ENCODE results near the gene MYOZ3. TPM values are rescaled to one million over a fixed set of nuclear protein-coding genes. Genes with fewer than 3 reads are reported as not detected.

The MYOZ3 gene
- total RNA-seq, 4 donors from 2014 or later = 0.10 TPM; not detected in 3

DNA sequence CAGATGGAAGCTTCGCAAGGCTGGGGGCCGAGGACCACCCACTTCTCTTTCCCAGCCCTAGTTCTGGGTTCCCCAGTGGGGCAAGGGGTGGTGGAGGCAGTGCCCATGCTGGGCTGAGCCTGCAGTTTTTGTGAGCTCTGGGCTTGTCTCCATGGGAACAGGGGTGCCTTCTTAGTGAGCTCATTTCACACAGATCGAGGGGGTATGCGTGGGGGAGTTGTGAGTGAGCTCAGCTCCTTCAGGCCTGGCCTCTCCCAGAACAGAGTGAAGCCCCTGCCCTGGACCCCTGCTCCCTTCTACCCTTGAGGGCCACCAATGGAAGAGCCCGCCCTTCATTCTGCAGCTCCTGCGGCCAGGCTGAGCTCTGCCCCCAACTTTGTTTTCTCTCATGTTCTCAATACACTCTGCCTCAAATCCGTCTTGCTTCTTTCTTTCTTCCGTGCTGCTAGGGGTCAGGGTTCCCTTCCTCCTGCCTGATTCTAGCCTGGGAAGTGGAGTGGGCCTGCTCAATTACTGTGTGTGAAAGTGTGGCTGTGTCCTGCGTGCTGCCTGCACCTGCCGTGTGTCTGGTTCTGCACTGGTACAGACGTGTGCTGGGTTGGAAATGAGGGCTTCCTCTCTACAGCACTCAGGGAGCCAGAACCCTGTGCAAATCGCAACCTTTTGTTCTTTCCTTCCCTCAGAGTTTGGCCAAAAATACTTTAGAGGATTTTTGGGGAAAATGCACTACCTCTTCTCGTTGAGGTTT, 9.0 kb upstream of the MYOZ3 start:
- no peak for TF ChIP-seq POLR2A (IDR thresholded peaks at IDR 0.05)
- TF ChIP-seq, protein P1, sequence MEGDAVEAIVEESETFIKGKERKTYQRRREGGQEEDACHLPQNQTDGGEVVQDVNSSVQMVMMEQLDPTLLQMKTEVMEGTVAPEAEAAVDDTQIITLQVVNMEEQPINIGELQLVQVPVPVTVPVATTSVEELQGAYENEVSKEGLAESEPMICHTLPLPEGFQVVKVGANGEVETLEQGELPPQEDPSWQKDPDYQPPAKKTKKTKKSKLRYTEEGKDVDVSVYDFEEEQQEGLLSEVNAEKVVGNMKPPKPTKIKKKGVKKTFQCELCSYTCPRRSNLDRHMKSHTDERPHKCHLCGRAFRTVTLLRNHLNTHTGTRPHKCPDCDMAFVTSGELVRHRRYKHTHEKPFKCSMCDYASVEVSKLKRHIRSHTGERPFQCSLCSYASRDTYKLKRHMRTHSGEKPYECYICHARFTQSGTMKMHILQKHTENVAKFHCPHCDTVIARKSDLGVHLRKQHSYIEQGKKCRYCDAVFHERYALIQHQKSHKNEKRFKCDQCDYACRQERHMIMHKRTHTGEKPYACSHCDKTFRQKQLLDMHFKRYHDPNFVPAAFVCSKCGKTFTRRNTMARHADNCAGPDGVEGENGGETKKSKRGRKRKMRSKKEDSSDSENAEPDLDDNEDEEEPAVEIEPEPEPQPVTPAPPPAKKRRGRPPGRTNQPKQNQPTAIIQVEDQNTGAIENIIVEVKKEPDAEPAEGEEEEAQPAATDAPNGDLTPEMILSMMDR (IDR thresholded peaks at IDR 0.05) = no peak
- no peak overlapping the region for H3K4me3 ChIP-seq (ENCODE audit: low read depth, poor library complexity, severe bottlenecking)
- intact Hi-C loops (cut with DNase I; ENCODE audit: low total_unique reads) = loop anchor here (10.0 kb wide), 1 partner anchor 187 kb away; no protein-coding TSS in a partner anchor
- WGBS, 2 donors = 89 to 90% methylated on average over 13 of the region's 13 CpGs
- DNase-seq (ENCODE audit: low spot score in 2 of 2) = no peak

DNA sequence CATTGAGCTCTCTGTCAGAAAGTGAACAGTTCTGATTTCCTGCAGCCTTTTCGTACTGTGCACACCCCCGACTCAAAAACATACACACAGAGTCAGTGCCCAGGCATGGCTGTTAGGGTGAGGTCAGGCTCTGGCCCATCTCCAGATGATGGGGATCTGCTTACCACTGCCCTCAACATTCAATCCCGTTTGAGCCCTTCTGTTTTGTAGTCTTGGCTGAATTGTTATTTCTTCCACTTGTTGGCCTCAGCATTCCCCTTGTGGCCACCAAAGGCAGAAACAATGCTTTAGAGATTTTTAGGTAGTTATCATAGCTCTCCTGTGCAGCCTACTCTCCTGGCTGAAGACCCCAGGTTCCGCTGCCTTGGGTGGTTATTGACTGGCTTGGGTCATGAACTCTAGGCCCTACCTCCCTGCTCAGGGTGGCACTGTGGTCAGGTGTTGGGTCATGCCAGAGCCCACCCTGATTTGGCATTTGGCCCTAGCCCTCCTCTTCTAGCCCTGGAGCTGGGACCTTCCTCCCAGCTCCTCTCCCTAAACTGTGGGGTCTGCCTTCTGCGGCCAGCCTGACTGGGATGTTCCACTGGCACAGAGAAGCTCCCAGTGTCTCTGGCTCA, 7.8 kb upstream of the MYOZ3 start:
- no peak for DNase-seq (ENCODE audit: low spot score in 2 of 2)
- 68 to 75% methylated on average over 5 of the region's 5 CpGs for WGBS, 2 donors
- intact Hi-C loops (cut with DNase I; ENCODE audit: low total_unique reads) = loop anchor here (10.0 kb wide), 1 partner anchor 188 kb away; no protein-coding TSS in a partner anchor
- TF ChIP-seq, protein P1 (IDR thresholded peaks at IDR 0.05) = no peak
- no peak for TF ChIP-seq POLR2A (IDR thresholded peaks at IDR 0.05)
- H3K4me3 ChIP-seq (ENCODE audit: low read depth, poor library complexity, severe bottlenecking) = no peak overlapping the region

DNA sequence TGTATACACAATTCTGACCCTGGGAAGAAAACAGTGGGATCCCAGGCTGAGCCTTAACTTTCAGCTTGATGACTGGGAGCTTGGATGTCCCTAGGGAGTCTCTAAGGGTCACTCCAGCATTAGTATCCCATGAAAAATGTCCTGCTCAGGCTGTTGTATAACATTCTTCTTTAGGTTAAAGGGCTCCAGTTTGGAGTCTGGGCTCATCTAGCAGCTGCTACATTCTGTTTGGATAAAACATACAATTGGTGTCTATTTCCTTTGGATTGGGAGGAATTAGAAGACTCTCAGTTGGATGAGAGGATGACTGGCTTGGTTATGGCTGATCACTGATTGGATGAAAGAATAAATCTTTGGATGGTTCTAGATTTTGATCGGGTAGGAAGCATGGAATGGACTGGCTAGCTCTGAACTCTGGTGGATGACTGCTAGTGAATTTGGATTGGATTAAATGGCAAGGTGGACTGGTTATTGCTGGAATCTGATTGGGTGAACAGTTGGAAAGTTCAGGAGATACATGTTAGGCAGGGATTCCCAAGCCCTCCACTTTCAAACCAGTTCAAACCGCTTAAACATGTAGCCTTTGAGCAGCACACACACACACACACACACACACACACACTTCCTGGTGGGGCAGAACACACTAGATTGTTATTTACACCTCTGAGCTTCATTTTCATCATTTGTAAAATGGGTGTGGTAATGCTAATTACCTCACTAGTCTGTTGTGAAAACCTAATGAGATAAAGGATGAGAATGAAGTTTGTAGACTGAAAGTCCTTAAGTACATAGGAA, 7.1 kb upstream of the MYOZ3 start:
- intact Hi-C loops (cut with DNase I; ENCODE audit: low total_unique reads) = loop anchor here (10.0 kb wide), 1 partner anchor 189 kb away; no protein-coding TSS in a partner anchor
- 79 to 88% methylated on average over 2 of the region's 2 CpGs for WGBS, 2 donors

DNA sequence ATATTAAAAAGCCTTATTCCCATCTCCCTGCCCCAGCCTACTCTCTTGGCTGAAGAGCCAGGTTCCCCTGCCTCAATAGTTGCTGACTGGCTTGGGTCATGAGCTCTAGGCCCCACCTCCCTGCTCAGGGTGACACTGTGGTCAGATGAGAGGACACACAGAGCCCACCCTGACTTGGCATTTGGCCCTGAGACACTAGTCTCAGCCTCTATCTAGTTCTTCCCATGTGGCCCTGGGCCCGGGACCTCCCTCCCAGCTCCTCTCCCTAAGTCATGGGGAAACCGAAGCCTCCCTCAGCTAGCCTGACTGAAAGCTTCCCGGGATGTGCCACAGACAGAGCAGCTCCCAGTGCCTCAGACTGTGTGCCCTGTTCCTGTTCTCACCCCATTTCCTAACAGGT, 5.8 kb upstream of the MYOZ3 start:
- TF ChIP-seq, protein P1 (IDR thresholded peaks at IDR 0.05) = no peak
- TF ChIP-seq POLR2A (IDR thresholded peaks at IDR 0.05) = no peak
- intact Hi-C loops (cut with DNase I; ENCODE audit: low total_unique reads) = loop anchor here (5.0 to 10.0 kb wide), 2 partner anchors 93 to 190 kb away; no protein-coding TSS in a partner anchor
- no peak for DNase-seq (ENCODE audit: low spot score in 2 of 2)
- H3K4me3 ChIP-seq (ENCODE audit: low read depth, poor library complexity, severe bottlenecking) = no peak overlapping the region
- WGBS, 2 donors = 82 to 100% methylated on average over 3 of the region's 3 CpGs

More for the DNA sequence above, 7.1 kb upstream of the MYOZ3 start:
- DNase-seq (ENCODE audit: low spot score in 2 of 2) = no peak
- no peak for TF ChIP-seq POLR2A (IDR thresholded peaks at IDR 0.05)
- TF ChIP-seq, protein P1 (IDR thresholded peaks at IDR 0.05) = no peak
- H3K4me3 ChIP-seq (ENCODE audit: low read depth, poor library complexity, severe bottlenecking) = no peak overlapping the region

DNA sequence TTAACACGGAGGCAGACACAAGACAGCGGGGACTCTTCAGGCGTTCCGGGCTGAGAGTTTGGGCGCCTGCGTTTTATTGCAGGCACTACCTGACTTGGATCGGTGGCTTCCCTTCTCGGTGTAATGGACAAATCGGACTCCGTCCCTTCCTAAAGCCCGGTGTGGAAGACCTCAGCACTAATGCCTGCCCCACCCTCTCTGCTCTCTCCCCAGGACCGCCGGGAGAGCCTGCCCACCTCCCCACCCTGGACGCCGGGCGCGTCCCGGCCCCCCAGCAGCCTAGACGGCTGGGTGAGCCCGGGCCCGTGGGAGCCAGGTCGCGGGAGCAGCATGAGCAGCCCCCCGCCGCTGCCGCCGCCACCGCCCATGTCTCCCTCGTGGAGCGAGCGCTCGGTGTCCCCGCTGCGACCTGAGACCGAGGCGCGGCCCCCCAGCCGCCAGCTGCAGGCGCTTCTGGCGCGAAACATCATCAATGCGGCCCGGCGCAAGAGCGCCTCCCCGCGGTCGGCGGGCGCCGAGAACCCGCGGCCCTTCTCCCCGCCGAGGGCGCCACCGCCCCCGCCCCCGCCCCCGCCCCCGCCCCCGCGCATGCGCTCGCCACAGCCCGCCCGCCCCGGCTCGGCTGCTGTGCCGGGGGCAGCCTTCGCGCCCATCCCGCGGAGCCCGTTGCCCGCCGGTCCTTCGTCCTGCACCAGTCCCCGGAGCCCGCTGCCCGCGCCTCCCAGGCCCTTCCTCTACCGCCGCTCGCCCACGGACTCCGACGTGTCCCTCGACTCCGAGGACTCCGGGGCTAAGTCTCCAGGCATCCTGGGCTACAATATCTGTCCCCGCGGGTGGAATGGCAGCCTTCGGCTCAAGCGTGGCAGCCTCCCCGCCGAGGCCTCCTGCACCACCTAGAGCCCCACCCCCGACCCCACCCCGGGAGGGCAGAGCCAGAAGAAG, 4.6 kb upstream of the MYOZ3 start:
- H3K4me3 ChIP-seq (ENCODE audit: low read depth, poor library complexity, severe bottlenecking) = peak overlapping the region; percentile 27
- WGBS, 2 donors = 5 to 6% methylated on average over 21 to 39 of the region's 99 CpGs
- intact Hi-C loops (cut with DNase I; ENCODE audit: low total_unique reads) = loop anchor here (5.0 to 10.0 kb wide), 2 partner anchors 94 to 192 kb away; no protein-coding TSS in a partner anchor
- TF ChIP-seq POLR2A (IDR thresholded peaks at IDR 0.05) = no peak
- TF ChIP-seq, protein P1 (IDR thresholded peaks at IDR 0.05) = no peak
- DNase-seq (ENCODE audit: low spot score in 2 of 2) = peak in 1 of 2 donors; percentile 95

Measured in lower leg skin (tissue), 4 donors.